ENCODE data around the gene PROX1. TPM values are rescaled to one million over a fixed set of nuclear protein-coding genes. Genes with fewer than 3 reads are reported as not detected.

Gene PROX1
- total and polyA plus RNA-seq, 8 donors, result 8.4 to 66.4 (median 33.3) TPM

GRCh38 chr1:214009423-214010196 is 21.8 kb downstream of the PROX1 start:
- no peaks in the 10 kb centered on the region for H3K9me3 ChIP-seq
- intact Hi-C loops (cut with DNase I), result no loop called here
- H3K27ac ChIP-seq, result peak overlapping the region in 2 of 4 donors; percentile 11
- H3K36me3 ChIP-seq, result peaks cover 0 to 4% (median 0%) of the 10 kb centered on the region in 3 donors
- no peak for DNase-seq
- TF ChIP-seq CTCF (IDR thresholded peaks at IDR 0.05), result no peak
- ATAC-seq, result no peak
- WGBS, 2 donors, result 66 to 71% methylated on average over 14 of the region's 14 CpGs
- no peak for FAIRE-seq
- H3K4me1 ChIP-seq, result peaks cover 0 to 17% (median 8%) of the 10 kb centered on the region in 3 donors
- H3K27me3 ChIP-seq, result no peaks in the 10 kb centered on the region
- H3K4me3 ChIP-seq, result no peak overlapping the region

GRCh38 chr1:214010197-214010573 is 22.4 kb downstream of the PROX1 start:
- 80 to 90% methylated on average over 1 of the region's 1 CpG for WGBS, 2 donors
- peak overlapping the region in 1 of 4 donors; percentile 6 for H3K27ac ChIP-seq
- no peak for FAIRE-seq

GRCh38 chr1:214010717-214011116 is 22.9 kb downstream of the PROX1 start:
- Histone ChIP-seq H3K9me3 (no peaks in the 10 kb centered on the region), H3K27me3 (no peaks in the 10 kb centered on the region), H3K4me3 (no peak overlapping the region), H3K36me3 (peaks cover 0 to 4% (median 0%) of the 10 kb centered on the region in 3 donors), H3K27ac (no peak overlapping the region), H3K4me1 (peaks cover 0 to 16% (median 8%) of the 10 kb centered on the region in 3 donors)
- ATAC-seq, result no peak
- TF ChIP-seq CTCF (IDR thresholded peaks at IDR 0.05), result no peak
- WGBS, 2 donors, result 72 to 82% methylated on average over 2 of the region's 2 CpGs
- intact Hi-C loops (cut with DNase I), result no loop called here
- DNase-seq, result no peak
- no peak for FAIRE-seq

More at GRCh38 chr1:214010197-214010573, 22.4 kb downstream of the PROX1 start:
- no peak for TF ChIP-seq CTCF (IDR thresholded peaks at IDR 0.05)
- no peaks in the 10 kb centered on the region for H3K27me3 ChIP-seq
- DNase-seq (no peak), ATAC-seq (no peak)
- intact Hi-C loops (cut with DNase I), result no loop called here
- peaks cover 0 to 4% (median 0%) of the 10 kb centered on the region in 3 donors for H3K36me3 ChIP-seq
- no peak overlapping the region for H3K4me3 ChIP-seq
- no peaks in the 10 kb centered on the region for H3K9me3 ChIP-seq
- peaks cover 0 to 16% (median 8%) of the 10 kb centered on the region in 3 donors for H3K4me1 ChIP-seq

- Histone ChIP-seq H3K27me3 (no peaks in the 10 kb centered on the region), H3K4me3 (no peak overlapping the region), H3K36me3 (peaks cover 0 to 4% (median 0%) of the 10 kb centered on the region in 3 donors), H3K9me3 (no peaks in the 10 kb centered on the region), H3K27ac (no peak overlapping the region), H3K4me1 (peaks cover 0 to 4% (median 4%) of the 10 kb centered on the region in 3 donors)
- no peak for DNase-seq
- TF ChIP-seq CTCF (IDR thresholded peaks at IDR 0.05), result no peak
- FAIRE-seq, result no peak
- ATAC-seq, result no peak
- 30 to 33% methylated on average over 2 of the region's 2 CpGs for WGBS, 2 donors
- intact Hi-C loops (cut with DNase I), result no loop called here
Observed at GRCh38 chr1:214012418-214012817, 24.6 kb downstream of the PROX1 start.

Data from pancreas (tissue), 10 donors.